C1 segment of cervical spinal cord (tissue), 14 donors: ENCODE data around the gene NEK10.

Experiments
- DNase-seq, 14 donors: peaks; one replicate each; lab custom pipeline; 2025; lab: John Stamatoyannopoulos, UW

NEK10 gene

DNA sequence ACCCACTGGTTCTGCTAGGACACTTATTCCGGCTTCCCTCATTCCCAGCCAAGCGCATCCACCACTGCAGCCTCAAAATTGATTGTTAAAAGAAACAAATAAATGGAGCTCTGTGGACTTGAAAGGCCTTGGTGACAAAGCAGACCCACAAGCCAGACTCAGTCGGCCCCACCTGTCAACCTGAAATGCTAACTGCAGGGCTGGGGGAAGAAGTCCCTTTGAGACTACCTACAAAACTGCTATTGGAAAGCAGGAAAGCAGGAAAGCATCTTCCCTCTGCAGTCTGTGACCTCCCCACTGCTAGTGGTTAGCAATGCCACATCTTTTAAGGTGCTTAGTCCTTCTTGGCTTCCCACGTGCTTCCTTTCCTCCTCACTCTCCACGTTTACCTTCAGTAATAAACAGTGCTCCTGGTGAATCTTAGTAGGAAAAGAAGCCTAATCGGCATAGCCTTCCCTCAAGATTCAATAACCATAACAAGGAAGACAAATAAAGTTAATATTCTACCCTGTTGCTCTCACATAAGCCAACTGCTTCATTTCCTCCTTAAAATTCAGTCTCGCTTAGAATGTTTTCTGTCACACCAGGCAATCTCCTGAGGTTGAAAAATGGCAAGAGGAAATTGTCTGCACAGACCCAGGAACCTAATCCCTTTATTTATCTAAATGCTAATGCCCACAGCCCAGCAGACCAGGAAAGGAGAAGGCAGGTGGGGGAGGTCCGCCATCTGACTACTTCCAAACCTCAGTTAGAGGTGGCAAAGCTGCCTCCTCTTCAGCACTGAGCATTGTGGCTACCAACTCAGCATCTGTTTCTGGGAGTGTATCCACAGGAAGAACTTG lies 296.2 kb downstream of the NEK10 start:
- DNase-seq = no peak

DNA sequence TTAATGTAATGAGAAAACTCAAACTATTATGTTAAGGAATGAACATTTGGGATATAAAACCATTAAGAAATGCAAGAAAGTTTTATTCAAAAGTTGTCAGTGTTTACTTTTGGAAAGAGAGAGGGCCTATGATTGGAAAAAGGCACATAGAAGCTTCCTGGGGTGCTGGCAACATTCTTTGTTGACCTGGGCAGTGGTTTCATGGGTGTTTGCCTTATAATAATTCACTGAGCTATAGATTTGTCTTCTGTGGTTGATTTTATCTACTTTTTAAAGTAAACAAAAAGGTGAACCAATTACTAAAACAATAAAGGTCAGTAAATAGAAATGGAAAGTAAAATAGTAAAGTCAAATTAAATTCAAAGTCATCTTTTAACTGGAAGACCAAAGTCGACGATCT lies 308.8 kb downstream of the NEK10 start:
- no peak for DNase-seq
